Measurements from ENCODE around the gene CBX4. TPM values are rescaled to one million over a fixed set of nuclear protein-coding genes. Genes with fewer than 3 reads are reported as not detected.
A peak's percentile ranks its signal among the peaks of the same experiment; 100 is the strongest.

The CBX4 gene
- total RNA-seq, 1 experiment from 2014 or later = 53.5 TPM

- no TSS peak for BruUV-seq (replicated peaks)
- intact Hi-C loops (cut with micrococcal nuclease) = no loop called here
- Histone ChIP-seq H3K9ac (ENCODE audit: low read length) (no peak overlapping the region), H3K9me2 (replicated peaks; ENCODE audit: low read length) (no peaks in the 10 kb centered on the region), H3K4me1 (ENCODE audit: insufficient read depth, low read length) (peaks cover 9% of the 10 kb centered on the region), H3K27me3 (ENCODE audit: low read length) (peaks cover 90% of the 10 kb centered on the region), H3K4me3 (ENCODE audit: low read length) (no peak overlapping the region), H2AFZ (ENCODE audit: low read length) (no peak overlapping the region), H3K9me3 (ENCODE audit: low read length) (no peaks in the 10 kb centered on the region), H3K4me2 (ENCODE audit: low read length) (no peak overlapping the region), H3F3A (ENCODE audit: low read length, unreplicated experiment) (no peaks in the 10 kb centered on the region), H4K20me1 (ENCODE audit: low read length) (no peaks in the 10 kb centered on the region), H3K36me3 (ENCODE audit: low read depth, low read length) (no peaks in the 10 kb centered on the region), H3K27ac (ENCODE audit: low read length) (no peak overlapping the region), H3K79me2 (ENCODE audit: low read length) (no peaks in the 10 kb centered on the region)
- ChIA-PET CTCF (no interaction called here), POLR2A (ENCODE audit: unreplicated experiment) (no interaction called here)
- no peak for ATAC-seq
- DNase-seq = no peak
- TF ChIP-seq CTCF (conservative IDR thresholded peaks at IDR 0.05; ENCODE audit: low read depth, low read length) (no peak), EZH2phosphoT487 (IDR thresholded peaks at IDR 0.05; ENCODE audit: borderline replicate concordance, low read length) (no peak), EZH2 (IDR thresholded peaks at IDR 0.05; ENCODE audit: low read length, unreplicated experiment) (no peak)
Measured at GRCh38 chr17:79806446-79806760, 32.8 kb downstream of the CBX4 start.

GRCh38 chr17:79804856-79805696 is 34.2 kb downstream of the CBX4 start:
- intact Hi-C loops (cut with micrococcal nuclease) = no loop called here
- TF ChIP-seq CTCF (conservative IDR thresholded peaks at IDR 0.05; ENCODE audit: low read depth, low read length) (no peak), EZH2phosphoT487 (IDR thresholded peaks at IDR 0.05; ENCODE audit: borderline replicate concordance, low read length) (no peak; the same call in 1 of the 2 replicates), EZH2 (IDR thresholded peaks at IDR 0.05; ENCODE audit: low read length, unreplicated experiment) (no peak)
- no peaks in the 10 kb centered on the region for H3K9me3 ChIP-seq (ENCODE audit: low read length)
- DNase-seq (no peak), ATAC-seq (no peak)
- H4K20me1 ChIP-seq (ENCODE audit: low read length) = no peaks in the 10 kb centered on the region
- ChIA-PET CTCF (no interaction called here), POLR2A (ENCODE audit: unreplicated experiment) (no interaction called here)
- H3K9me2 ChIP-seq (replicated peaks; ENCODE audit: low read length) = no peaks in the 10 kb centered on the region
- H3K27me3 ChIP-seq (ENCODE audit: low read length) = peaks cover 95% of the 10 kb centered on the region
- peak overlapping the region; percentile 58; the same call in 1 of the 2 replicates for H3K4me2 ChIP-seq (ENCODE audit: low read length)
- H3K4me3 ChIP-seq (ENCODE audit: low read length) = no peak overlapping the region
- H3F3A ChIP-seq (ENCODE audit: low read length, unreplicated experiment) = no peaks in the 10 kb centered on the region
- no peaks in the 10 kb centered on the region for H3K79me2 ChIP-seq (ENCODE audit: low read length)
- H3K4me1 ChIP-seq (ENCODE audit: insufficient read depth, low read length) = peaks cover 15% of the 10 kb centered on the region
- BruUV-seq (replicated peaks) = no TSS peak
- no peak overlapping the region for H3K27ac ChIP-seq (ENCODE audit: low read length)
- no peaks in the 10 kb centered on the region for H3K36me3 ChIP-seq (ENCODE audit: low read depth, low read length)
- no peak overlapping the region for H2AFZ ChIP-seq (ENCODE audit: low read length)
- H3K9ac ChIP-seq (ENCODE audit: low read length) = no peak overlapping the region

Measured in PC-3 (cell line).